Measurements from ENCODE around the gene ODR4. TPM values are rescaled to one million over a fixed set of nuclear protein-coding genes. Genes with fewer than 3 reads are reported as not detected.
A peak's percentile ranks its signal among the peaks of the same experiment; 100 is the strongest.

Gene ODR4
- polyA plus RNA-seq, 1 of the 3 experiments (the other 2 are of a cell fraction) = 8.2 TPM

GRCh38 chr1:186442651-186443375, 67.2 kb downstream of the ODR4 start:
- CTCF ChIA-PET = interaction anchor here (0.6 kb wide), 1 partner anchor 61 kb away, joined by 3 read pairs; no protein-coding TSS in a partner anchor
- WGBS (ENCODE audit: low lambda C conversion rate) = 2% methylated on average over 1 of the region's 1 CpG
- no peaks in the 10 kb centered on the region for H3K27me3 ChIP-seq (ENCODE audit: insufficient read depth)
- DNase-seq = no peak
- H3K9me3 ChIP-seq = no peaks in the 10 kb centered on the region
- no peaks in the 10 kb centered on the region; a peak in 2 of 4 replicates for H3K4me1 ChIP-seq (ENCODE audit: control insufficient read depth in 1 of 2, insufficient read depth in 2 of 2, low read depth in 1 of 2, low read length in 1 of 2)
- H3K79me2 ChIP-seq (ENCODE audit: insufficient read depth) = no peaks in the 10 kb centered on the region
- peak overlapping the region; percentile 23 to 70; a peak in 3 of 4 replicates for H3K27ac ChIP-seq (ENCODE audit: low read depth in 2 of 2, low read length in 1 of 2)
- H3F3A ChIP-seq (replicated peaks; ENCODE audit: insufficient read depth) = peaks cover 34% of the 10 kb centered on the region
- H3K36me3 ChIP-seq (replicated peaks in 1 of 2; ENCODE audit: control insufficient read depth in 1 of 2, insufficient read depth in 2 of 2, low read length in 1 of 2) = no peaks in the 10 kb centered on the region
- peak overlapping the region; percentile 7; the same call in 1 of the 2 replicates for H3K4me2 ChIP-seq
- H4K20me1 ChIP-seq (ENCODE audit: insufficient read depth) = no peaks in the 10 kb centered on the region
- H3K9ac ChIP-seq = no peak overlapping the region; the same call in 1 of the 2 replicates
- no peaks in the 10 kb centered on the region for H3K9me2 ChIP-seq
- no peak overlapping the region; the same call in 1 of the 2 replicates for H2AFZ ChIP-seq (ENCODE audit: low read depth)
- POLR2A ChIA-PET = no interaction called here
- H3K4me3 ChIP-seq (ENCODE audit: low read depth in 2 of 2, low read length in 1 of 2) = no peak overlapping the region; a peak in 1 of 4 replicates
- peak; percentile 63 for TF ChIP-seq FOSL2 (IDR thresholded peaks at IDR 0.05; ENCODE audit: borderline replicate concordance, low read depth)
- no peak for TF ChIP-seq GATA2 (CRISPR knock-in tag; IDR thresholded peaks at IDR 0.05)
- TF ChIP-seq MAX (IDR thresholded peaks at IDR 0.05; ENCODE audit: low read depth) = peak; percentile 38; the same call in 1 of the 2 replicates
- TF ChIP-seq POLR2AphosphoS5 (IDR thresholded peaks at IDR 0.05; ENCODE audit: low read depth, low read length) = peak; percentile 51; the same call in 1 of the 2 replicates
- no peak for TF ChIP-seq TAF1 (IDR thresholded peaks at IDR 0.05; ENCODE audit: borderline replicate concordance, low read depth, low read length)
- TF ChIP-seq RFX5 (IDR thresholded peaks at IDR 0.05; ENCODE audit: low read length) = no peak
- no peak for TF ChIP-seq CHD2 (IDR thresholded peaks at IDR 0.05; ENCODE audit: low read length, partially characterized antibody)
- TF ChIP-seq EP300 (IDR thresholded peaks at IDR 0.05; ENCODE audit: borderline replicate concordance in 1 of 2, low read depth in 1 of 2, low read length in 1 of 2) = peak in 1 of 2 experiments; percentile 85; a peak in 3 of 4 replicates
- peak; percentile 81 for TF ChIP-seq PBX3 (IDR thresholded peaks at IDR 0.05)
- peak; percentile 92 for TF ChIP-seq TCF12 (IDR thresholded peaks at IDR 0.05)
- peak; percentile 58; the same call in 1 of the 2 replicates for TF ChIP-seq RXRA (IDR thresholded peaks at IDR 0.05; ENCODE audit: borderline replicate concordance, low read depth)
- no peak for TF ChIP-seq ELF1 (IDR thresholded peaks at IDR 0.05)
- TF ChIP-seq GABPA (IDR thresholded peaks at IDR 0.05; ENCODE audit: low read depth) = peak; percentile 8; the same call in 1 of the 2 replicates
- no peak for TF ChIP-seq RCOR1 (IDR thresholded peaks at IDR 0.05; ENCODE audit: low read length)
- peak; percentile 64; the same call in 1 of the 2 replicates for TF ChIP-seq MEF2A (IDR thresholded peaks at IDR 0.05; ENCODE audit: borderline replicate concordance, low read depth)
- TF ChIP-seq TEAD4 (IDR thresholded peaks at IDR 0.05; ENCODE audit: borderline replicate concordance, insufficient read depth) = peak; percentile 91
- TF ChIP-seq JUND (IDR thresholded peaks at IDR 0.05) = peak; percentile 92
- TF ChIP-seq NRF1 (IDR thresholded peaks at IDR 0.05; ENCODE audit: low read depth, low read length) = no peak
- TF ChIP-seq CTCF (IDR thresholded peaks at IDR 0.05) = no peak
- no peak for TF ChIP-seq IRF3 (IDR thresholded peaks at IDR 0.05; ENCODE audit: low read depth, low read length)
- TF ChIP-seq REST (IDR thresholded peaks at IDR 0.05; ENCODE audit: low read depth, low read length) = no peak
- TF ChIP-seq SMC3 (IDR thresholded peaks at IDR 0.05; ENCODE audit: low read depth, low read length) = no peak
- no peak for TF ChIP-seq MXI1 (IDR thresholded peaks at IDR 0.05; ENCODE audit: low read depth, low read length)
- TF ChIP-seq USF2 (IDR thresholded peaks at IDR 0.05; ENCODE audit: borderline replicate concordance, low read depth, low read length) = no peak

Measured in SK-N-SH (cell line).